Nephron progenitor cell (in vitro differentiated cells): ENCODE measurements around the gene ANKRD11.
"Not testable (repeated sequence)": the region's sequence is repeated elsewhere in the genome, so short reads cannot be mapped to it uniquely, and the experiment has no call there.

Experiments used
- DNase-seq: peaks from one replicate; pipeline ENCODE4 v3.0.0; 2021
- H3K27ac Mint-ChIP-seq: 2 replicates; pipeline ENCODE4 v1.8.0; 2021; ENCODE audit warnings: mild to moderate bottlenecking, moderate library complexity, mixed read lengths
- H3K27me3 Mint-ChIP-seq: 2 replicates; pipeline ENCODE4 v1.8.0; 2021; ENCODE audit warnings: mild to moderate bottlenecking, low read depth, mixed read lengths; ENCODE audit not compliant: poor library complexity
- H3K36me3 Mint-ChIP-seq: 2 replicates; pipeline ENCODE4 v1.8.0; 2021; ENCODE audit warnings: low read depth, mixed read lengths
- H3K4me1 Mint-ChIP-seq: 2 replicates; pipeline ENCODE4 v1.8.0; 2021; ENCODE audit warnings: mixed read lengths
- H3K4me3 Mint-ChIP-seq: 2 replicates; pipeline ENCODE4 v1.8.0; 2021; ENCODE audit warnings: mild to moderate bottlenecking, moderate library complexity, mixed read lengths
- H3K9me3 Mint-ChIP-seq: 2 replicates; pipeline ENCODE4 v1.8.0; 2021; ENCODE audit warnings: mild to moderate bottlenecking, moderate library complexity, mixed read lengths
- TF ChIP-seq, protein P1 (sequence below): fragments of 200-600 bp; sonication (generic); IDR thresholded peaks from 2 replicates; pipeline ENCODE4 v1.5.0; 2021; ENCODE audit warnings: antibody characterized with exemption

Gene ANKRD11

DNA sequence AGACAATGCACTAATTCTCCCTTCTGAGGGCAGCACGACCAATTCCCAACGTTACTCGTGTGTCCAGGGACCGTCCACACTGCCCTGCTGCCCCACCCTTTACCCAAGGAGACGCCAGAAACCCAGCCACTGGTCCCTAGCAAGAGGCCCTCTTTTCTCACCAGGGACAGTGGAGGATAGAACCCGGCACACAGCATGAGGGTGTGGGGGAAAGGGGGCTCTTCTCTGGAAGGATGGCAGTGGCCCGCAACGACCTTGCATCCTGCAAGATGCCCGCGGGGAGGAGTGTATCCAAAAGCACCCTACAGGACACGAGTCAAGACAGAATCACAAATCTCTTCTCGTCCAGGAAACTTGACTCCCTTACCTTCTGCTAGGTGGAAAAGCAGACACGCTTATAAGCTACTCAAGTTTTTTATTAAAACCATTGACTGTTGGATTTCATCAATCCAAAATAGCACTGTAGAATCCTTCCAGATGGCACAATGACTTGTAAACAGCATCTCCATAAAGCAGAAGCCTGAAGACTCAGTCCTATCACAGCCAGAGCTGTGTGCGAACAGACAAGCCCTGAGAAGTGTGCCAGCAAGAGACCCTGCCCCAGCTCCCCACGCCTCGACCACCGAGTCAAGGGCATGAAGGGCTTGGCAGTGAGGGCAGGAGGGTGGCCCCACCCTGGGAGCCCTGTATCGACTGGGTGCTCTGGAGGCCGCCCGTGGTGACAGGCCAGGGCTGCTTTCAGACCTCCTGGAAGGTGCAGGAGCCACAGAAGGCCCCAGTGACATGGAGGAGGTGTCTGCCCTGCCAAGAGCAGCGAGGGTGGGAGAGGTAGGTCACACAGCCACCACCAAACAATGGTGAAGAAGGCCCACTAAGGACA is 103.8 kb downstream of the ANKRD11 start:
- H3K27ac Mint-ChIP-seq = peak overlapping the region; percentile 82
- TF ChIP-seq, protein P1, sequence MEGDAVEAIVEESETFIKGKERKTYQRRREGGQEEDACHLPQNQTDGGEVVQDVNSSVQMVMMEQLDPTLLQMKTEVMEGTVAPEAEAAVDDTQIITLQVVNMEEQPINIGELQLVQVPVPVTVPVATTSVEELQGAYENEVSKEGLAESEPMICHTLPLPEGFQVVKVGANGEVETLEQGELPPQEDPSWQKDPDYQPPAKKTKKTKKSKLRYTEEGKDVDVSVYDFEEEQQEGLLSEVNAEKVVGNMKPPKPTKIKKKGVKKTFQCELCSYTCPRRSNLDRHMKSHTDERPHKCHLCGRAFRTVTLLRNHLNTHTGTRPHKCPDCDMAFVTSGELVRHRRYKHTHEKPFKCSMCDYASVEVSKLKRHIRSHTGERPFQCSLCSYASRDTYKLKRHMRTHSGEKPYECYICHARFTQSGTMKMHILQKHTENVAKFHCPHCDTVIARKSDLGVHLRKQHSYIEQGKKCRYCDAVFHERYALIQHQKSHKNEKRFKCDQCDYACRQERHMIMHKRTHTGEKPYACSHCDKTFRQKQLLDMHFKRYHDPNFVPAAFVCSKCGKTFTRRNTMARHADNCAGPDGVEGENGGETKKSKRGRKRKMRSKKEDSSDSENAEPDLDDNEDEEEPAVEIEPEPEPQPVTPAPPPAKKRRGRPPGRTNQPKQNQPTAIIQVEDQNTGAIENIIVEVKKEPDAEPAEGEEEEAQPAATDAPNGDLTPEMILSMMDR = no peak
- H3K27me3 Mint-ChIP-seq = no peaks in the 10 kb centered on the region
- peaks cover 10% of the 10 kb centered on the region for H3K9me3 Mint-ChIP-seq
- DNase-seq = no peak
- H3K4me1 Mint-ChIP-seq = peaks cover 58% of the 10 kb centered on the region
- peak overlapping the region; percentile 58 for H3K4me3 Mint-ChIP-seq
- H3K36me3 Mint-ChIP-seq = peaks cover 35% of the 10 kb centered on the region

DNA sequence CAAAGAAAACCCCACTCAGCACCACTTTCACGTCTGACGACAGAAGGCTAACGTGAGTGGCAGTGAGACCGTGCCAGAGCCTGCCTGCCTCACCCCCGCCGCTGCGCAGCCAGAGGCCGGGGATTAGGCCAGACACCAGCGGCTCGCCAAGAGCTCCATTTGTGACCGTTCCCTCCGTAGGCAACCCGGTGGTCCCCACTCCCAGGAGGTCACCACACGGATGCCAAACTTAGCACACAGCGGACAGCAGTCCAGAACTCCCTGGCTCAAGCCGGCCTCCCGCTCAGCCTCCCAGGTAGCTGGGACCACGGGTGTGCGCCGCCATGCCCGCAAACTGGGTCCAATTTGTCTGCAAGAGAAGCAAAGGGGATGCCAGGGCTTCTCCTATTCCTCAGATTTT is 104.6 kb downstream of the ANKRD11 start:
- Mint-ChIP-seq H3K9me3 (peaks cover 9% of the 10 kb centered on the region), H3K4me1 (peaks cover 66% of the 10 kb centered on the region), H3K27me3 (no peaks in the 10 kb centered on the region), H3K36me3 (peaks cover 30% of the 10 kb centered on the region), H3K4me3 (no peak overlapping the region), H3K27ac (peak overlapping the region; percentile 82)
- TF ChIP-seq, protein P1 = no peak
- no peak for DNase-seq

DNA sequence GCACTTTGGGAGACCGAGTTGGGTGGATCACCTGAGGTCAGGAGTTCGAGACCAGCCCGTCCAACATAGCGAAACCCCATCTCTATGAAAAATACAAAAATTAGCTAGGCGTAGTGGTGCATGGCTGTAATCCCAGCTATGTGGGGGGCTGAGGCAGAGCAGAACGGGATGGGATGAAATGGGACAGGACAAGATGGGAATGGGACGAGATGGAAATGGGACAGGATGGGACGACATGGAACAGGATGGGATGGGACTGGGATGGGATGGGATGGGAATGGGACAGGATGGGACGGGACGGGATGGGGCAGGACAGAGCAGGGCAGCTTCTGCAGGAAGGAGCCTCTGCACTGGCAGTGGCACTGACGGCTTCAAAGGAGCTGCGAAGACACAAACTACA is 106.1 kb downstream of the ANKRD11 start:
- TF ChIP-seq, protein P1 = no peak
- Mint-ChIP-seq H3K36me3 (peaks cover 17% of the 10 kb centered on the region), H3K4me1 (peaks cover 81% of the 10 kb centered on the region), H3K4me3 (no peak overlapping the region), H3K9me3 (peaks cover 1% of the 10 kb centered on the region), H3K27me3 (no peaks in the 10 kb centered on the region), H3K27ac (peak overlapping the region; percentile 95)
- no peak for DNase-seq

DNA sequence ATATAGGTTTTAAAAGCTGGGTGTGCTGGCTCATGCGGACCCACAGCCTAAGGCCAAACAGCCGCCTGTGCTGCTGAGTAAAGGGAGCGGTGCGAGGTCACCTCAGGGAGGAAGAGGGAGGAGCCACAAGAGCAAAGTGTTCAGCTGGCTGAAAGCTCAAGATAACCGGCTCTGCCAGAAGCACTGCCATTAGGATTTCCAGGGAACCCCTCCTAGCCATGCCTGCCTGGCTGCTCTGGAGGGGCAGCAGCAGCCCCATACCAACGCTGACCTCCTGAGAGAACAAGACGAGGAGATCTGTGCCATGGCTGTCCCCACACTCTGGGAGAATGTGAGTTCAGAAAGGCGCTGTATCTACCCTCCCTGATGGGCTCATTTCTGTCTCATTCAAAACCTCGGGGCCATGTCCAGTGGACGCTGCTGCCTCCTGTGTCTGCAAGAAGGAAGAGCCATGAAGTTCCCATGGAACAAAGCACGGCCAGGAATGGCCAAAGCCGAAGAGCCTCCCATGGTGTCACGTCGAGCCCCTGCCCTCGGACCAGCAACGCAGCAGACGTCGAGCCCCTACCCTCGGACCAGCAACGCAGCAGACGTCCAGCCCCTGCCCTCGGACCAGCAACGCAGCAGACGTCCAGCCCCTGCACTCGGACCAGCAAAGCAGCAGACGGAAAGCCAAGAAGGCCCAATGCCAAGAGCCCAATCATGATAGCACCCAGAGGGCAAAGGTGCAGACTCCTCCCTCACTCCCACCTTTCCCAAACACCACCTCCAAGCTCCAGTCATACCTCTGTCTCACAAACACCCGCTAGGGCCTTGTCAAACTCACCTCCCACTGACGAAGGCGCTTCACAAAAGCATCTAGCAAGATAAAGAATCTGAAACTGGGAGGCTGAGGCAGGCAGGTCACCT is 107.0 kb downstream of the ANKRD11 start:
- no peaks in the 10 kb centered on the region for H3K27me3 Mint-ChIP-seq
- peak overlapping the region; percentile 99 for H3K27ac Mint-ChIP-seq
- peak overlapping the region; percentile 44 for H3K4me3 Mint-ChIP-seq
- peaks cover 89% of the 10 kb centered on the region for H3K4me1 Mint-ChIP-seq
- H3K36me3 Mint-ChIP-seq = peaks cover 8% of the 10 kb centered on the region
- DNase-seq = peak; percentile 31
- TF ChIP-seq, protein P1 = no peak
- H3K9me3 Mint-ChIP-seq = no peaks in the 10 kb centered on the region

DNA sequence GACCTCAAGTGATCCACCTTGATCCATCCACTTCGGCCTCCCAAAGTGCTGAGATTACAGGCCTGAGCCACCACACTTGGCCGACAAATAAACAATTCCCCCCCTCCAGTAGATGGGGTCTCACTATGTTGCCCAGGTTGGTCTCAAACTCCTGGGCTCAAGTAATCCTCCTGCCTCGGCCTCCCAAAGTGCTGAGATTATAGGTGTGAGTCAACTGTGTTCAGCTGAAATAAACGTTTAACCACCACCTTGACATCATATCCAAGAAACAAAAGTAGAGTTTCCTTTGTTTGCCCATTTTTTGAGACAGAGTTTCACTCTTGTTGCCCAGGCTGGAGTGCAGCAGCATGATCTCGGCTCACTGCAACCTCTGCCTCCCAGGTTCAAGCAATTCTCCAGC is 107.8 kb downstream of the ANKRD11 start:
- H3K4me1 Mint-ChIP-seq = peaks cover 92% of the 10 kb centered on the region
- H3K36me3 Mint-ChIP-seq = peaks cover 11% of the 10 kb centered on the region
- H3K27me3 Mint-ChIP-seq, DNase-seq, H3K9me3 Mint-ChIP-seq, H3K4me3 Mint-ChIP-seq: not testable (repeated sequence)
- peak overlapping the region; percentile 99 for H3K27ac Mint-ChIP-seq

DNA sequence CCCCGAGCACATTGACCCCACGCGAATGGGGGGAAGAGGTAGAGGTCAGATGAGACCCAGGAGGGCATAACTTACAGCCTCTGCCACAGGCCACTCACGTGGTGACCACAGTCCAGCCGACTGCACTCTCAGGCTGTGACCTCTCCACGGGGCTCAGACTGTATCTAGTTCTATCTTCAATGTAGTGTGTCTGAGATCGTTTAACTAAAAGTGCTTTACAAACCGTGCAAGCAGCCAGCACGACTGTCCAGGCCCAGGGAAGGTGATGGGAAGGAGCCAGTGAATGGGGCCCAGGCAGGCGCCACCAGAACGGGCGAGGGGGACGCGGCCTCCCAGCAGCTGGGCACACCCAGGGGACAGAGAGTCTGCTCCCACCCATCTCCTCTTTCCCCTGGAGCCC is 108.6 kb downstream of the ANKRD11 start:
- H3K36me3 Mint-ChIP-seq = peaks cover 12% of the 10 kb centered on the region
- TF ChIP-seq, protein P1 = no peak
- DNase-seq = no peak
- no peaks in the 10 kb centered on the region for H3K27me3 Mint-ChIP-seq
- peak overlapping the region; percentile 17 for H3K4me3 Mint-ChIP-seq
- peak overlapping the region; percentile 77 for H3K27ac Mint-ChIP-seq
- H3K4me1 Mint-ChIP-seq = peaks cover 94% of the 10 kb centered on the region
- H3K9me3 Mint-ChIP-seq = peaks cover 9% of the 10 kb centered on the region
